Peyer's patch (tissue), 4 donors: ENCODE results near the gene MUC3A.

ENCODE experiments used
- POLR2A ChIP-seq, 2 donors: fragments of 450-650 bp; IDR thresholded peaks; one replicate each; pipeline ENCODE4 v1.5.1; 2017; ENCODE audit warnings: antibody characterized with exemption in 2 of 2, mild to moderate bottlenecking in 2 of 2, moderate library complexity in 2 of 2
- TF ChIP-seq, protein P1 (sequence below), 6 experiments: fragments of 450-650 bp in 4 of 6; fragments of 200-600 bp in 2 of 6; sonication (generic) in 1 of 6; IDR thresholded peaks; one replicate each; pipeline ENCODE4 v1.5.1; 2017 to 2019; ENCODE audit warnings: antibody characterized with exemption in 6 of 6, mild to moderate bottlenecking in 3 of 6, moderate library complexity in 1 of 6

- TF ChIP-seq, protein P1, sequence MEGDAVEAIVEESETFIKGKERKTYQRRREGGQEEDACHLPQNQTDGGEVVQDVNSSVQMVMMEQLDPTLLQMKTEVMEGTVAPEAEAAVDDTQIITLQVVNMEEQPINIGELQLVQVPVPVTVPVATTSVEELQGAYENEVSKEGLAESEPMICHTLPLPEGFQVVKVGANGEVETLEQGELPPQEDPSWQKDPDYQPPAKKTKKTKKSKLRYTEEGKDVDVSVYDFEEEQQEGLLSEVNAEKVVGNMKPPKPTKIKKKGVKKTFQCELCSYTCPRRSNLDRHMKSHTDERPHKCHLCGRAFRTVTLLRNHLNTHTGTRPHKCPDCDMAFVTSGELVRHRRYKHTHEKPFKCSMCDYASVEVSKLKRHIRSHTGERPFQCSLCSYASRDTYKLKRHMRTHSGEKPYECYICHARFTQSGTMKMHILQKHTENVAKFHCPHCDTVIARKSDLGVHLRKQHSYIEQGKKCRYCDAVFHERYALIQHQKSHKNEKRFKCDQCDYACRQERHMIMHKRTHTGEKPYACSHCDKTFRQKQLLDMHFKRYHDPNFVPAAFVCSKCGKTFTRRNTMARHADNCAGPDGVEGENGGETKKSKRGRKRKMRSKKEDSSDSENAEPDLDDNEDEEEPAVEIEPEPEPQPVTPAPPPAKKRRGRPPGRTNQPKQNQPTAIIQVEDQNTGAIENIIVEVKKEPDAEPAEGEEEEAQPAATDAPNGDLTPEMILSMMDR (IDR thresholded peaks at IDR 0.05) = no peak
- TF ChIP-seq POLR2A (IDR thresholded peaks at IDR 0.05) = no peak
Measured at GRCh38 chr7:100966542-100967291, 17.4 kb downstream of the MUC3A start.
